Skeletal muscle cell (primary cell): ENCODE data around the gene ANOS1.
"Not testable (repeated sequence)": the region's sequence is repeated elsewhere in the genome, so short reads cannot be mapped to it uniquely, and the experiment has no call there.

ENCODE experiments used
- DNase-seq: peaks from one replicate; pipeline ENCODE4 v3.0.0-alpha.2; 2010; ENCODE audit warnings: low read depth
- H3K4me3 ChIP-seq: 2 replicates; pipeline ENCODE4 v1.5.1; 2011; ENCODE audit warnings: low read depth, mild to moderate bottlenecking, control low read depth, low read length, moderate library complexity

The ANOS1 gene

GRCh38 chrX:8731559-8732395 lies at the start of gene ANOS1:
Gene ANOS1 (minus strand): TSS chrX:8732137. CDS start chrX:8732036, 101 bp downstream.
- H3K4me3 ChIP-seq: peak within 1 kb of the TSS; percentile 40
- DNase-seq: no peak

- H3K4me3 ChIP-seq: no peak overlapping the region
- no peak for DNase-seq
Measured at GRCh38 chrX:8773117-8773516, 41.2 kb upstream of the ANOS1 start.

GRCh38 chrX:8760021-8760420 lies 28.1 kb upstream of the ANOS1 start:
- H3K4me3 ChIP-seq: no peak overlapping the region
- DNase-seq: no peak

- not testable (repeated sequence) for DNase-seq
Measured at GRCh38 chrX:8758706-8759105, 26.8 kb upstream of the ANOS1 start.

GRCh38 chrX:8757609-8758389 lies 25.9 kb upstream of the ANOS1 start:
- not testable (repeated sequence) for H3K4me3 ChIP-seq
- peak; percentile 7 for DNase-seq

More at GRCh38 chrX:8758706-8759105, 26.8 kb upstream of the ANOS1 start:
- H3K4me3 ChIP-seq: not testable (repeated sequence)

- no peak for DNase-seq
- no peak overlapping the region for H3K4me3 ChIP-seq
Measured at GRCh38 chrX:8755813-8756212, 23.9 kb upstream of the ANOS1 start.

- no peak for DNase-seq
- H3K4me3 ChIP-seq: no peak overlapping the region
Measured at GRCh38 chrX:8755116-8755515, 23.2 kb upstream of the ANOS1 start.

GRCh38 chrX:8749697-8750096 lies 17.8 kb upstream of the ANOS1 start:
- no peak overlapping the region for H3K4me3 ChIP-seq
- DNase-seq: no peak

- H3K4me3 ChIP-seq: no peak overlapping the region
- no peak for DNase-seq
Measured at GRCh38 chrX:8748855-8749254, 16.9 kb upstream of the ANOS1 start.

GRCh38 chrX:8743126-8743732 lies 11.3 kb upstream of the ANOS1 start:
- DNase-seq: no peak
- no peak overlapping the region for H3K4me3 ChIP-seq

- H3K4me3 ChIP-seq: no peak overlapping the region
- no peak for DNase-seq
Measured at GRCh38 chrX:8741981-8742380, 10.0 kb upstream of the ANOS1 start.

- H3K4me3 ChIP-seq: no peak overlapping the region
- DNase-seq: no peak
Measured at GRCh38 chrX:8738588-8739189, 6.8 kb upstream of the ANOS1 start.

GRCh38 chrX:8737883-8738282 lies 5.9 kb upstream of the ANOS1 start:
- H3K4me3 ChIP-seq: no peak overlapping the region
- DNase-seq: no peak

- no peak for DNase-seq
- peak overlapping the region; percentile 40 for H3K4me3 ChIP-seq
Measured at GRCh38 chrX:8730812-8731558, 952 bp downstream of the ANOS1 start.

- H3K4me3 ChIP-seq: no peak overlapping the region
- no peak for DNase-seq
Measured at GRCh38 chrX:8729811-8730210, 2.1 kb downstream of the ANOS1 start.

- DNase-seq: no peak
- no peak overlapping the region for H3K4me3 ChIP-seq
Measured at GRCh38 chrX:8728932-8729535, 2.9 kb downstream of the ANOS1 start.

GRCh38 chrX:8726031-8726652 lies 5.8 kb downstream of the ANOS1 start:
- no peak for DNase-seq
- no peak overlapping the region for H3K4me3 ChIP-seq

GRCh38 chrX:8724300-8724699 lies 7.6 kb downstream of the ANOS1 start:
- no peak overlapping the region for H3K4me3 ChIP-seq
- no peak for DNase-seq
